Activated CD4-positive, alpha-beta memory T cell treated with anti-CD3 and anti-CD28 coated beads for 36 hours (primary cell): ENCODE data around the gene TMEM183A. TPM values are rescaled to one million over a fixed set of nuclear protein-coding genes. Genes with fewer than 3 reads are reported as not detected.
A peak's percentile ranks its signal among the peaks of the same experiment; 100 is the strongest.
"Not testable (repeated sequence)": the region's sequence is repeated elsewhere in the genome, so short reads cannot be mapped to it uniquely, and the experiment has no call there.

Experiments
- CTCF ChIA-PET: fragments of 350-600 bp; sonication (Branson Sonifier 250); formaldehyde crosslinking; loops from one replicate; lab custom pipeline; 2021; ENCODE audit warnings: antibody characterized with exemption, inconsistent platforms; lab: Charles Lee
- POLR2A ChIA-PET: fragments of 350-600 bp; sonication (Branson Sonifier 250); formaldehyde crosslinking; loops from one replicate; lab custom pipeline; 2021; ENCODE audit warnings: antibody characterized with exemption; lab: Charles Lee
- DNase-seq: peaks from one replicate; pipeline ENCODE4 v3.0.0-alpha.2; 2020
- H3K27ac Mint-ChIP-seq: one replicate; pipeline ENCODE4 v1.8.0; 2021; ENCODE audit warnings: mixed read lengths
- H3K27me3 Mint-ChIP-seq: one replicate; pipeline ENCODE4 v1.8.0; 2021; ENCODE audit warnings: mixed read lengths
- H3K36me3 Mint-ChIP-seq: one replicate; pipeline ENCODE4 v1.8.0; 2021; ENCODE audit warnings: mixed read lengths
- H3K4me1 Mint-ChIP-seq: one replicate; pipeline ENCODE4 v1.8.0; 2021; ENCODE audit warnings: low read depth, mixed read lengths
- H3K4me3 Mint-ChIP-seq: one replicate; pipeline ENCODE4 v1.8.0; 2021; ENCODE audit warnings: mild to moderate bottlenecking, mixed read lengths
- H3K9me3 Mint-ChIP-seq: one replicate; pipeline ENCODE4 v1.8.0; 2021; ENCODE audit warnings: mixed read lengths
- intact Hi-C: fragments of 100-400 bp; cut with micrococcal nuclease; formaldehyde crosslinking; loops from one replicate; pipeline ENCODE4 v1.15.1; 2023
- total RNA-seq, 2 experiments: library from RNA; stranded (reverse); gene quantifications; one replicate each; pipeline ENCODE4 v1.2.3, GENCODE V29; 2021

The TMEM183A gene
- total RNA-seq, 2 experiments from 2014 or later: 68.1 to 76.5 TPM

DNA sequence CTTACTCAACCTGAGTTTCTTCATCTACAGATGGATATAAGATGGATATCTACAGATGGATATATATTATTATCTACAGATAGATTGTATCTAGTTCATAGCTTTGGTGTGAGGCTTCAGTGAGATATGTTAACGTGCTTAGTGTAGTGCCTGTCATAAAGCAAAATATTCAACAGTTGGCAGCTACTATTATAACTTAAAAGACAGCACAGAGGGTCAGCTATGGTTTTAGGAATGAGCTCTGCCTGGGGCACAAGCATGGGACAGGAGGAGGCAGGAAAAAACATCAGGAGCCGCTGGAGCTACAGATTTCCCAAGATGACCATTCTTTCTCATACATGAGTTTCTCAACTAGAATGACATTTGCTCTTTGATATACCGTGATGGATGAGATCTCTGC lies 38.8 kb upstream of the TMEM183A start:
- Mint-ChIP-seq H3K9me3 (no peaks in the 10 kb centered on the region), H3K36me3 (peaks cover 4% of the 10 kb centered on the region), H3K4me3 (no peak overlapping the region), H3K4me1 (peaks cover 28% of the 10 kb centered on the region), H3K27ac (no peak overlapping the region), H3K27me3 (no peaks in the 10 kb centered on the region)
- ChIA-PET CTCF (interaction anchor here (0.5 to 1.4 kb wide), 10 partner anchors 9 to 536 kb away, joined by 3 to 10 read pairs (median 3); partner anchors contain the start of gene TMEM183A), POLR2A (interaction anchor here (0.7 to 1.3 kb wide), 3 partner anchors 39 to 79 kb away, joined by 3 to 6 read pairs (median 3); partner anchors contain the start of genes KLHL12 and TMEM183A)
- no peak for DNase-seq
- intact Hi-C loops: loop anchor here (1.0 to 5.0 kb wide), 5 partner anchors 14 to 81 kb away; partner anchors contain the start of genes KLHL12, RABIF and TMEM183A

DNA sequence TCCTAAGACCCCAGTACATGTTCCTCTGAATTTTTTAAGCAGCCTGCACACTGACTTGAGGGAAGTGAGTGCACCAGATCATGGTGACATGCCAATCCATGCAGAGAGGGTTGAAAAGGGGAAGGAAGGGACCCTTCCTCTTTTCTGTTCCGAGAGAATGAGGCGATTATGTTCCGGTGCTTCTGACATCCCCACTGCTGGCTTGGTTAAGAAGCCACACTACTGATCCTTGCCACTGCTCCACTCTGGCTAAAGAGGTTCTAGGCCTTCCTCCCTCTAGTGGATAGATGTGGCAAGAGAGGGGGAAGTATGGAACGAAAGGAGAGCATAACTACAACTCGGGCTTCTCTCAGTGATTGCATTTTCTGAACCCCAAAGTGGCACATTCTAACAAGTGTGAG lies 38.3 kb upstream of the TMEM183A start:
- H3K4me3 Mint-ChIP-seq: no peak overlapping the region

DNA sequence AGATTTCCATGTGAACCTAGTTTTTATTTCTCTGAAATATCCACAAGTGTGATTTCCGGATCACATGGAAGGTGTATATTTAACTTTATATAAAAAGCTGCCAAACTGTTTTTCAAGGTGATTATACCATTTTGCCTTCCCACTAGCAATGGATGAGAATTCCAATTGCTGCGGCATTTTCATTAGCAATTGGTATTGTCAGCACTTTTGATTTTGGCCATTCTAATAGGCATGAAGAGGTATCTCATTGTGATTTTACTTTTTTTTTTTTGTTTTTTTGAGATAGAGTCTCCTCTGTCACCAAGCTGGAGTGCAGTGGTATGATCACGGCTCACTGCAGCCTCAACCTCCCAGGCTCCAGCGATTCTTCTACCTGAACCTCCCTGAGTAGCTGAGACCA lies 35.1 kb upstream of the TMEM183A start:
- POLR2A ChIA-PET: no interaction called here

More for the DNA sequence above, 38.3 kb upstream of the TMEM183A start:
- H3K36me3 Mint-ChIP-seq: peaks cover 4% of the 10 kb centered on the region
- no peaks in the 10 kb centered on the region for H3K27me3 Mint-ChIP-seq
- intact Hi-C loops: loop anchor here (1.0 to 5.0 kb wide), 6 partner anchors 10 to 82 kb away; partner anchors contain the start of genes KLHL12, RABIF and TMEM183A
- ChIA-PET POLR2A (interaction anchor here (1.3 kb wide), 1 partner anchor 38 kb away, joined by 6 read pairs; the partner anchor contains the start of gene TMEM183A), CTCF (interaction anchor here (0.9 to 1.4 kb wide), 5 partner anchors 28 to 535 kb away, joined by 3 to 10 read pairs (median 4); partner anchors contain the start of gene TMEM183A)
- no peaks in the 10 kb centered on the region for H3K9me3 Mint-ChIP-seq
- peak overlapping the region; percentile 60 for H3K27ac Mint-ChIP-seq
- peak; percentile 36 for DNase-seq
- peaks cover 28% of the 10 kb centered on the region for H3K4me1 Mint-ChIP-seq

DNA sequence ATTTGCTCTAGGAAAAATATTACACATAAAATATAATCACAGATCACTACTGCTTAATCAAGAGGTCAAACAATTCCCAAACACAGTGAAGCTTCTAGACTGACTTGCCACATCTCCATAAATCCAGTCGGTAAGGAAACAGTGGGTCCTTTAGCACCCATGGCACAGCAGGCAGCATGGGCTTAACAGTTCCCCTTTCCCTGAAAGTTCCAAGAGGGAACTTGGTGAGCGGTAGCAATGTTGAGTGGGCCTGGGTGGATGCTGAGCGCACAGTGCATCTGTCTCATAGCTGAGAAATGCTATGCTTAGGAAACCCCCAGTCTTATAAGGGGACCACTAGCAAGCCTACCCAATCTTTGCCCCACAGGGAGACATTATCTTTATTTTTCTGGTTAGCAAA lies 32.3 kb upstream of the TMEM183A start:
- H3K36me3 Mint-ChIP-seq: no peaks in the 10 kb centered on the region

More for the DNA sequence above, 35.1 kb upstream of the TMEM183A start:
- Mint-ChIP-seq H3K27me3 (no peaks in the 10 kb centered on the region), H3K4me3 (no peak overlapping the region), H3K4me1 (peaks cover 17% of the 10 kb centered on the region), H3K9me3 (no peaks in the 10 kb centered on the region), H3K36me3 (no peaks in the 10 kb centered on the region), H3K27ac (no peak overlapping the region)
- no peak for DNase-seq
- CTCF ChIA-PET: interaction anchor here (1.3 kb wide), 1 partner anchor 27 kb away, joined by 6 read pairs; no protein-coding TSS in a partner anchor
- intact Hi-C loops: no loop called here

DNA sequence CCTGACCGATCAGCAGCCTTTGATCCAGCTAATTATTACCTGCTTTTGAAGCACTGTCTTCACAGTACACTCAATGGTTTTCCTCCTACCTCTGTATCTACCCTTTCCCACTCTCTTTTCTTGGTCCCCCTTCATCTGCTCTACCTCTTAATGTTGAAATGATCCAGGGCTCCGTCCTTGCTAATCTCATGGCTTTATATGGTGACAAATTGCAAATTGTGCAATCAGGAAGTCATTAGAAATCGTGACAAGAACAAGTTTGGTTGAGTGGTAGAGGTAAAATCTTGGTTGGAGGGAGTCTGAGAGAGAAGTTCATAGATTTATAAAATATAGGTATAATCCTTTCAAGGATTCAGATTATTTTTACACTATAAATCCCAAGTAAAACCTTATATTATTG lies 30.5 kb upstream of the TMEM183A start:
- DNase-seq: no peak
- no peak overlapping the region for H3K4me3 Mint-ChIP-seq
- intact Hi-C loops: no loop called here
- ChIA-PET POLR2A (no interaction called here), CTCF (no interaction called here)
- H3K36me3 Mint-ChIP-seq: no peaks in the 10 kb centered on the region
- H3K9me3 Mint-ChIP-seq: no peaks in the 10 kb centered on the region
- H3K4me1 Mint-ChIP-seq: no peaks in the 10 kb centered on the region
- peaks cover 16% of the 10 kb centered on the region for H3K27me3 Mint-ChIP-seq
- no peak overlapping the region for H3K27ac Mint-ChIP-seq

More for the DNA sequence above, 32.3 kb upstream of the TMEM183A start:
- Mint-ChIP-seq H3K4me3 (no peak overlapping the region), H3K27ac (no peak overlapping the region), H3K9me3 (no peaks in the 10 kb centered on the region), H3K27me3 (peaks cover 15% of the 10 kb centered on the region), H3K4me1 (no peaks in the 10 kb centered on the region)
- intact Hi-C loops: no loop called here
- CTCF ChIA-PET: no interaction called here
- DNase-seq: no peak
- POLR2A ChIA-PET: no interaction called here

DNA sequence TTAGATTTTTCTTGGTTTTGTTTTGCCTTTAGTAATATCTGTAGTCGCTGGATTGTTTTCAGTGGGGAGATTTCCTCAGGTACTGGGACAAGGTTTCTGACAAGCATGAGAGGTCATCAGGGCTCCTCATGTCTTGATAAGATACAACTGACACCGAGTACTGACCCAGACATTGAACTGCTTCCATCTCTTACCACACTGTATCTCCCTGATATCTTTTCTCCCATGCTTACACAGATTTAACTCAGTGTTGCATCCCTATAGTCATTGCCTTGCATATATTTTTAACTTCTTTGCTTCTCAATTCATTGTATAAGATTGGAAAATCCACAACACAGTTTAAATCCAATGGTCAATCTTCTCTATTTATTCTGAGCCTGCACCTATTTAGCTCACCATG lies 27.7 kb upstream of the TMEM183A start:
- intact Hi-C loops: no loop called here
- no peak for DNase-seq
- H3K36me3 Mint-ChIP-seq: no peaks in the 10 kb centered on the region
- no peaks in the 10 kb centered on the region for H3K9me3 Mint-ChIP-seq
- H3K4me3 Mint-ChIP-seq: no peak overlapping the region
- H3K27me3 Mint-ChIP-seq: peaks cover 16% of the 10 kb centered on the region
- ChIA-PET CTCF (interaction anchor here (0.7 to 0.9 kb wide), 2 partner anchors 20 to 27 kb away, joined by 3 read pairs; no protein-coding TSS in a partner anchor), POLR2A (interaction anchor here (0.8 kb wide), 1 partner anchor 28 kb away, joined by 3 read pairs; the partner anchor contains the start of gene TMEM183A)
- no peaks in the 10 kb centered on the region for H3K4me1 Mint-ChIP-seq
- no peak overlapping the region for H3K27ac Mint-ChIP-seq

DNA sequence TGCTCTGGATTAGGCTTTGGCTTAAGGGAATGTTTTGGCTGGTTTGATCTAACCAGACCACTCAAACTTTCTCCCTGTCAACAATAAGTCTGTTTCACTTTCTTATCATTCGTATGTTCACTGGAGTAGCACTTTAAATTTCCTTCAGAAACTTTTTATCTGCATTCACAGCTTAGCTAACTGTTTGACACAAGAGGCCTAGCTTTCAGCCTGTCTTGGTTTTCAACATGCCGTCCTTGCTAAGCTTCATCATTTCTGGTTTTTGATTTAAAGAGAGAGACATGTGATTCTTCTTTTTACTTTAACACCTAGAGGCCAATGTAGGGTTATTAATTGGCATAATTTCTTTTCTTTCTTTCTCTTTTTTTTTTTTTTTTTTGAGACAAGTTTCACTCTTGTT lies 25.2 kb upstream of the TMEM183A start:
- Mint-ChIP-seq H3K27me3 (peaks cover 16% of the 10 kb centered on the region), H3K4me1 (no peaks in the 10 kb centered on the region), H3K27ac (no peak overlapping the region), H3K4me3 (no peak overlapping the region), H3K36me3 (no peaks in the 10 kb centered on the region), H3K9me3 (no peaks in the 10 kb centered on the region)
- ChIA-PET POLR2A (interaction anchor here (0.9 kb wide), 1 partner anchor 10 kb away, joined by 3 read pairs; no protein-coding TSS in a partner anchor), CTCF (no interaction called here)
- intact Hi-C loops: no loop called here
- DNase-seq: no peak

DNA sequence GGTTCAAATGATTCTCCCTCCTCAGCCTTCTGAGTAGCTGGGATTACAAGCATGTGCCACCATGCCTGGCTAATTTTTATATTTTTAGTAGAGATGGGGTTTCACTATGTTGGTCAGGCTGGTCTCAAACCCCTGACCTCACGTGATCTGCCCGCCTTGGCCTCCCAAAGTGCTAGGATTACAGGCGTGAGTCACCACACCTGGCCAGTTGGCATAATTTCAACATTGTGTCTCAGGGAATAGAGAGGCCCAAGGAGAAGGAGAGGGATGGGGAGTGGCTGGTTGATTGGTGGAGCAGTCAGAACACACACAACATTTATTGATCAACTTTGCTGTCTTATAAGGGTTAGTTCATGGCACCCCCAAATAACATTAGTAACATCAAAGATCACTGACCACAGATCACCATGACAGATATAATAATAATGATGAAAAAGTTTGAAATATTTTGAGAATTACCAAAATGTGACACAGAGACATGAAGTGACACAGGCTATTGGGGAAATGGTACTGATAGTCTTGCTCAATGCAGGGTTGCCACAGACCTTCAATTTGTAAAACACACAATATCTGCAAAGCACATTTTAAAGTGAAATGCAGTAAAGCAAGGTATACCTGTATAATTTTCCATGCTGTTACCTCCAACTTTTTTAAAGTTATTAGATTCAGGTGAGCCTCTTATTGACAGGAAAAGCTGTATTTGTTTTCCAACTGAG lies 24.3 kb upstream of the TMEM183A start:
- Mint-ChIP-seq H3K27me3 (peaks cover 11% of the 10 kb centered on the region), H3K4me1 (no peaks in the 10 kb centered on the region), H3K4me3 (no peak overlapping the region), H3K27ac (no peak overlapping the region), H3K36me3 (no peaks in the 10 kb centered on the region), H3K9me3 (no peaks in the 10 kb centered on the region)
- intact Hi-C loops: no loop called here
- DNase-seq: no peak
- CTCF ChIA-PET: interaction anchor here (0.7 kb wide), 1 partner anchor 12 kb away, joined by 3 read pairs; no protein-coding TSS in a partner anchor
- POLR2A ChIA-PET: no interaction called here

DNA sequence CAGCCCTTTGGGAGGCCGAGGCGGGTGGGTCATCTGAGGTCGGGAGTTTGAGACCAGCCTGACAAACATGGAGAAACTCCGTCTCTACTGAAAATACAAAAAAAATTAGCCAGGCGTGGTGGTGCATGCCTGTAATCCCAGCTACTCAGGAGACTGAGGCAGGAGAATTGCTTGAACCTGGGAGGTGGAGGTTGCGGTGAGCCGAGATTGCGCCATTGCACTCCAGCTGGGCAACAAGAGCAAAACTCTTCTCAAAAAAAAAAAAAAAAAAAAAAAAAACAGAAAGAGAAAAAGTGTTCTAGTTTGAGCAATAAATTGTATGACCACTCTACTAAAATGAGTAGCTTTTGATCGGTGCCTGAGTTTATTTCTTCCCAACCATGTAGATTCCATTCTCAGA lies 21.1 kb upstream of the TMEM183A start:
- H3K4me3 Mint-ChIP-seq, intact Hi-C loops, H3K27me3 Mint-ChIP-seq, H3K27ac Mint-ChIP-seq, H3K36me3 Mint-ChIP-seq, H3K9me3 Mint-ChIP-seq, DNase-seq, POLR2A ChIA-PET, CTCF ChIA-PET, H3K4me1 Mint-ChIP-seq: not testable (repeated sequence)

DNA sequence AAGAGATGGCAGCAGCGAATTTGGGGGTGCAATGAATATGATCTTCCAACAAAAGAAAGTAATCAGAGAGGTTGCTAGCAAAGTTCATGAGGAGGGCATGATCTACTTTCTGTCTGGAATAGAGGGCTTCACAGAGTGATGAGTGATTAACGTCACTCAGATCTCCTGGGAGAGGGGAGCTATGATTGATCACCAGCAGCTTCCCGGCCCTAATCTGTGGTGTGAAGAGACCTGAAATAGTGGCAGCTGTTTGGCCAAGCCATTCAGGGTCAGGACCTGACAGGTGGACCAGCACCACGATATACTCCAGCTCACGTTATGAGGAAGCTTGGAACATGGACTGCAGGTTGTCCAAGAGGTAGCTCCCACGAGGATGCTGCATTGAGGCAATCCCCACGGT lies 19.9 kb upstream of the TMEM183A start:
- Mint-ChIP-seq H3K36me3 (no peaks in the 10 kb centered on the region), H3K27ac (no peak overlapping the region)
- POLR2A ChIA-PET: no interaction called here

DNA sequence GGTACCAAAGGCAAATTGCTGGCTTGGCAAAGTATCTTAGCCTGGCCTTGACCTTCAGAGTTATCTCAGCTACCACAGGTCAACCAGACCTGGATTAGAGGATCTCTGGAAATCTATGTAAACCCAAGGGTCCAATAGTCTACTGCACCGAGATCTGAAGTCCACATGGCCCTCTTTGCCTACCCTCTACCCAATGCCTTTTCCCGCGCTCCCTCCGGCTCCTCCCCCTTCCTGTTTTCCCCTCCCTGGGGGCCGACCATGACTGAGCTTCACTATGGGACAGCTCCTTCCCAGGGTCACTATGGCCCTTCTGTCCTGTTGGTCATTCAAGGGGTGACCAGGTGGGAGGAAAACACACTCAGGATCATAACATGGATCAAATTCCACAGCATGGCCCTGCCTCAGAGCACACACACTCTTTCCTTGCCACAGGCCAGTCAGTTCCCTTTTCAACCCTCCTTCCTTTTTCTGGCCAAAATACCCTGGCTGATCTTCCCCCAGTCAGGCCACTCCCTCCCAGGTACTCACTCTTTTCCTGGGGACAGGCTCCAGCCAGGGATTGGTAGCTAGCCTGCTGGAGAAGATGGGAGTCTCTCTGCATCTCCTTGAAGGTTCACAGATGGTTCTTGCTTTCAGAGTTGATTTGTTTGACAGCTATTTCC lies 19.1 kb upstream of the TMEM183A start:
- Mint-ChIP-seq H3K27ac (no peak overlapping the region), H3K9me3 (no peaks in the 10 kb centered on the region), H3K4me3 (no peak overlapping the region), H3K36me3 (no peaks in the 10 kb centered on the region), H3K27me3 (peaks cover 10% of the 10 kb centered on the region), H3K4me1 (no peaks in the 10 kb centered on the region)
- no peak for DNase-seq
- POLR2A ChIA-PET: no interaction called here
- CTCF ChIA-PET: interaction anchor here (1.5 kb wide), 1 partner anchor 11 kb away, joined by 5 read pairs; no protein-coding TSS in a partner anchor
- intact Hi-C loops: no loop called here

More for the DNA sequence above, 19.9 kb upstream of the TMEM183A start:
- no peaks in the 10 kb centered on the region for H3K9me3 Mint-ChIP-seq
- no peak for DNase-seq
- H3K4me1 Mint-ChIP-seq: no peaks in the 10 kb centered on the region
- H3K4me3 Mint-ChIP-seq: no peak overlapping the region
- CTCF ChIA-PET: interaction anchor here (1.5 kb wide), 1 partner anchor 12 kb away, joined by 5 read pairs; no protein-coding TSS in a partner anchor
- H3K27me3 Mint-ChIP-seq: peaks cover 10% of the 10 kb centered on the region
- intact Hi-C loops: no loop called here
